ENCODE results near the gene ALAS1. TPM values are rescaled to one million over a fixed set of nuclear protein-coding genes. Genes with fewer than 3 reads are reported as not detected.
"Not testable (repeated sequence)": the region's sequence is repeated elsewhere in the genome, so short reads cannot be mapped to it uniquely, and the experiment has no call there.

Gene ALAS1
- total and polyA plus RNA-seq, 9 donors, result 26.4 to 35.4 (median 30.9) TPM

- DNase-seq, result no peak
- no peaks in the 10 kb centered on the region for H3K36me3 ChIP-seq (ENCODE audit: control insufficient read depth, insufficient read depth, low read length)
- WGBS (ENCODE audit: insufficient coverage), result 80% methylated on average over 8 of the region's 8 CpGs
Measured at GRCh38 chr3:52176180-52176752, 21.7 kb upstream of the ALAS1 start.

GRCh38 chr3:52176951-52177700 lies 20.8 kb upstream of the ALAS1 start:
- Histone ChIP-seq H3K27me3 (ENCODE audit: control insufficient read depth, insufficient read depth, low read length) (no peaks in the 10 kb centered on the region), H3K4me1 (ENCODE audit: control insufficient read depth, insufficient read depth, low read length) (no peaks in the 10 kb centered on the region), H3K9me3 (replicated peaks; ENCODE audit: control insufficient read depth, low read depth, low read length) (no peaks in the 10 kb centered on the region), H3K36me3 (ENCODE audit: control insufficient read depth, insufficient read depth, low read length) (no peaks in the 10 kb centered on the region), H3K4me3 (ENCODE audit: low read length) (no peak overlapping the region), H3K27ac (ENCODE audit: low read length) (no peak overlapping the region)
- no peak for DNase-seq
- WGBS (ENCODE audit: insufficient coverage), result 76% methylated on average over 12 of the region's 15 CpGs

More at GRCh38 chr3:52176180-52176752, 21.7 kb upstream of the ALAS1 start:
- Histone ChIP-seq H3K4me1 (ENCODE audit: control insufficient read depth, insufficient read depth, low read length) (no peaks in the 10 kb centered on the region), H3K9me3 (replicated peaks; ENCODE audit: control insufficient read depth, low read depth, low read length) (no peaks in the 10 kb centered on the region), H3K27me3 (ENCODE audit: control insufficient read depth, insufficient read depth, low read length) (no peaks in the 10 kb centered on the region), H3K27ac (ENCODE audit: low read length) (no peak overlapping the region), H3K4me3 (ENCODE audit: low read length) (no peak overlapping the region)

DNA sequence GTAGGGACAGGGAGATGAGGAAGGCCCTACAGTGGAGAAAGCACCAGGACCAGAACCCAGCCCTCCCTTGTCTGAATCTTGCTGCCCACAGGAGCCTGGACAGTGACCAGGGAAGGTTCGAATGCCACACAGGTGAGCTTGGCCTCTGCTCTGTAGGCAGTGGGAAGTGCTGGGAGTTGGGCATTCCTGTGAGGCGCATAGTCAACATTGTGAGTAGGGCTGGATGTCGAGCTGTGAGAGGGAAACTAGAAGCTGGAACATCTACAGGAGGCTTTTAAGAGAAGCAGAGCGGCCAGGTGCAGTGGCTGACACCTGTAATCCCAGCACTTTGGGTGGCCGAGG lies 20.3 kb upstream of the ALAS1 start:
- H3K9me3 ChIP-seq (replicated peaks; ENCODE audit: control insufficient read depth, low read depth, low read length), result no peaks in the 10 kb centered on the region
- no peaks in the 10 kb centered on the region for H3K27me3 ChIP-seq (ENCODE audit: control insufficient read depth, insufficient read depth, low read length)
- H3K4me1 ChIP-seq (ENCODE audit: control insufficient read depth, insufficient read depth, low read length), result no peaks in the 10 kb centered on the region
- H3K36me3 ChIP-seq (ENCODE audit: control insufficient read depth, insufficient read depth, low read length), result no peaks in the 10 kb centered on the region
- H3K4me3 ChIP-seq (ENCODE audit: low read length), result no peak overlapping the region
- no peak overlapping the region for H3K27ac ChIP-seq (ENCODE audit: low read length)
- no peak for DNase-seq
- WGBS (ENCODE audit: insufficient coverage), result 70% methylated on average over 4 of the region's 5 CpGs

DNA sequence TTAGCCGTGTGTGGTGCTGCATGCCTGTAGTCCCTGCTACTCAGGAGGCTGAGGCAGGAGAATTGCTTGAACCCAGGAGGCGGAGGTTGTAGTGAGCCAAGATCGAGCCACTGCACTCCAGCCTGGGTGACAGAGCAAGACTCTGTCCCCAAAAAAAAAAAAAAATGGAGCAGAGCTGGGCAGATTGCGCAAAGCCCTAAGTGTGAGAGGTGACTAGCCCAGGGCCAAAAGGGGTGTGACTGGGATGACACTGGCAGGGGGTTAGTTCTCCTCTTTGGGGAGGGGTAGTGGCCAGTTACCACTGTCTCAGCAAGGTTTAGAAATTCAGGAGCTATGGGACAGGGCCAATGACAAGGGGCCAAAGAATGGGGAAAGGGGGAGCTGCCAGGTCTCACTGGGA lies 19.8 kb upstream of the ALAS1 start:
- H3K4me3 ChIP-seq (ENCODE audit: low read length); H3K9me3 ChIP-seq (replicated peaks; ENCODE audit: control insufficient read depth, low read depth, low read length); DNase-seq; H3K4me1 ChIP-seq (ENCODE audit: control insufficient read depth, insufficient read depth, low read length); H3K36me3 ChIP-seq (ENCODE audit: control insufficient read depth, insufficient read depth, low read length); H3K27ac ChIP-seq (ENCODE audit: low read length); H3K27me3 ChIP-seq (ENCODE audit: control insufficient read depth, insufficient read depth, low read length): not testable (repeated sequence)
- 83% methylated on average over 4 of the region's 4 CpGs for WGBS (ENCODE audit: insufficient coverage)

DNA sequence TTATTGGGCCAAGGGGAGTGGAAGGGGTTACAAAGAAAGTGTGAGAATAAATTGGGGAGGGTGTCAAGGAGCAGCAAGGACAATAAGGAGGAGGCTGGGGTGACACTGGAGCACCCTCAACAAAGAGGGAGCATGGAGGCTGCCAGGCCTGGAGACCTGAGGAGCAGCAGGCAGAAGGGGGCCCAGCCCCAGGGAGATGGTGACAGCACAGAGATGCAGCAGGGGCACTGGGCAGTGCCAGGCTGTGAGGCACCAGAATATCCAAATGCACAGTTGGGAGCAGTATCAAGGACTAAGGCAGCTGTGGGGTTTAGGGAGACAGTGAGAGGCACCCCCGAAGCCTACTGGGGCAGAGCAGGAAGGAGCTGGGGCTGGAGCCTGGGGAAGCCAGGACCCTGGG lies 19.4 kb upstream of the ALAS1 start:
- Histone ChIP-seq H3K4me3 (ENCODE audit: low read length) (no peak overlapping the region), H3K9me3 (replicated peaks; ENCODE audit: control insufficient read depth, low read depth, low read length) (no peaks in the 10 kb centered on the region), H3K4me1 (ENCODE audit: control insufficient read depth, insufficient read depth, low read length) (no peaks in the 10 kb centered on the region), H3K27me3 (ENCODE audit: control insufficient read depth, insufficient read depth, low read length) (no peaks in the 10 kb centered on the region), H3K27ac (ENCODE audit: low read length) (no peak overlapping the region), H3K36me3 (ENCODE audit: control insufficient read depth, insufficient read depth, low read length) (no peaks in the 10 kb centered on the region)
- WGBS (ENCODE audit: insufficient coverage), result 70% methylated on average over 1 of the region's 1 CpG
- no peak for DNase-seq

DNA sequence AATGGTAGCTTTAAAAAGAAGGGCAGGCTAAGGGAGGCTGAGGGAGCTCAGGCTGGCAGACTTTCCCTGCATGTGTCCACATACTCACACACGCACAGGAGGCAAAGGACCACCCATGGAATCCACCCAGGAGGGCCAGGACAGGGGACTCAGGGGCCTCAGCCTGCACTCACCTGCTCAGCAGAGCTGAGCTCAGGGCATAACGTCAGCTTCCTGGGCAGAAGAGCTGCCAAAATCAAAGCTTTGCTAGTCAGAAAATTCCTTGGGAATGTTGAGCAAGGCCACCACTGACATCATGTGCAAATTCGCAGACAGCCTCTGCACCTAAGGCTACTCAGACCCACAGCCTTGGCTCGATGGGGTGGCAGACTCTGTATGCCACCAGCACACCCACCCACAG lies 16.4 kb upstream of the ALAS1 start:
- WGBS (ENCODE audit: insufficient coverage), result 46% methylated on average over 4 of the region's 4 CpGs
- no peaks in the 10 kb centered on the region for H3K9me3 ChIP-seq (replicated peaks; ENCODE audit: control insufficient read depth, low read depth, low read length)
- peaks cover 2% of the 10 kb centered on the region for H3K4me1 ChIP-seq (ENCODE audit: control insufficient read depth, insufficient read depth, low read length)
- H3K27me3 ChIP-seq (ENCODE audit: control insufficient read depth, insufficient read depth, low read length), result no peaks in the 10 kb centered on the region
- DNase-seq, result no peak
- H3K36me3 ChIP-seq (ENCODE audit: control insufficient read depth, insufficient read depth, low read length), result no peaks in the 10 kb centered on the region
- H3K27ac ChIP-seq (ENCODE audit: low read length), result no peak overlapping the region
- no peak overlapping the region for H3K4me3 ChIP-seq (ENCODE audit: low read length)

- peaks cover 2% of the 10 kb centered on the region for H3K4me1 ChIP-seq (ENCODE audit: control insufficient read depth, insufficient read depth, low read length)
- H3K9me3 ChIP-seq (replicated peaks; ENCODE audit: control insufficient read depth, low read depth, low read length), result no peaks in the 10 kb centered on the region
- H3K27me3 ChIP-seq (ENCODE audit: control insufficient read depth, insufficient read depth, low read length), result no peaks in the 10 kb centered on the region
- no peak overlapping the region for H3K4me3 ChIP-seq (ENCODE audit: low read length)
- 61% methylated on average over 3 of the region's 5 CpGs for WGBS (ENCODE audit: insufficient coverage)
- DNase-seq, result no peak
- no peaks in the 10 kb centered on the region for H3K36me3 ChIP-seq (ENCODE audit: control insufficient read depth, insufficient read depth, low read length)
- no peak overlapping the region for H3K27ac ChIP-seq (ENCODE audit: low read length)
Measured at GRCh38 chr3:52182196-52182595, 15.8 kb upstream of the ALAS1 start.

GRCh38 chr3:52182691-52183090 lies 15.3 kb upstream of the ALAS1 start:
- no peaks in the 10 kb centered on the region for H3K36me3 ChIP-seq (ENCODE audit: control insufficient read depth, insufficient read depth, low read length)
- no peak overlapping the region for H3K27ac ChIP-seq (ENCODE audit: low read length)
- no peaks in the 10 kb centered on the region for H3K9me3 ChIP-seq (replicated peaks; ENCODE audit: control insufficient read depth, low read depth, low read length)
- H3K4me3 ChIP-seq (ENCODE audit: low read length), result no peak overlapping the region
- DNase-seq, result no peak
- no peaks in the 10 kb centered on the region for H3K27me3 ChIP-seq (ENCODE audit: control insufficient read depth, insufficient read depth, low read length)
- 95% methylated on average over 3 of the region's 4 CpGs for WGBS (ENCODE audit: insufficient coverage)
- H3K4me1 ChIP-seq (ENCODE audit: control insufficient read depth, insufficient read depth, low read length), result peaks cover 2% of the 10 kb centered on the region

GRCh38 chr3:52183786-52184445 lies 14.0 kb upstream of the ALAS1 start:
- 33% methylated on average over 1 of the region's 7 CpGs for WGBS (ENCODE audit: insufficient coverage)
- Histone ChIP-seq H3K9me3 (replicated peaks; ENCODE audit: control insufficient read depth, low read depth, low read length) (no peaks in the 10 kb centered on the region), H3K4me1 (ENCODE audit: control insufficient read depth, insufficient read depth, low read length) (peaks cover 2% of the 10 kb centered on the region), H3K36me3 (ENCODE audit: control insufficient read depth, insufficient read depth, low read length) (no peaks in the 10 kb centered on the region), H3K27ac (ENCODE audit: low read length) (no peak overlapping the region), H3K27me3 (ENCODE audit: control insufficient read depth, insufficient read depth, low read length) (no peaks in the 10 kb centered on the region), H3K4me3 (ENCODE audit: low read length) (no peak overlapping the region)
- no peak for DNase-seq

GRCh38 chr3:52184690-52185089 lies 13.3 kb upstream of the ALAS1 start:
- Histone ChIP-seq H3K9me3 (replicated peaks; ENCODE audit: control insufficient read depth, low read depth, low read length) (no peaks in the 10 kb centered on the region), H3K4me3 (ENCODE audit: low read length) (no peak overlapping the region), H3K27ac (ENCODE audit: low read length) (no peak overlapping the region), H3K36me3 (ENCODE audit: control insufficient read depth, insufficient read depth, low read length) (no peaks in the 10 kb centered on the region), H3K27me3 (ENCODE audit: control insufficient read depth, insufficient read depth, low read length) (no peaks in the 10 kb centered on the region), H3K4me1 (ENCODE audit: control insufficient read depth, insufficient read depth, low read length) (peaks cover 3% of the 10 kb centered on the region)
- no peak for DNase-seq
- 88% methylated on average over 5 of the region's 8 CpGs for WGBS (ENCODE audit: insufficient coverage)
